GM20431 (cell line): Measurements from ENCODE around the gene RIBC2.
"Not testable (repeated sequence)": the region's sequence is repeated elsewhere in the genome, so short reads cannot be mapped to it uniquely, and the experiment has no call there.

Experiments
- in situ Hi-C: fragments of 300-500 bp; cut with MseI, MboI; formaldehyde crosslinking; loops from one replicate; pipeline ENCODE4 v1.15.0; 2020; ENCODE audit warnings: low sequenced_read_pairs; ENCODE audit not compliant: unreplicated experiment

Gene RIBC2, protein sequence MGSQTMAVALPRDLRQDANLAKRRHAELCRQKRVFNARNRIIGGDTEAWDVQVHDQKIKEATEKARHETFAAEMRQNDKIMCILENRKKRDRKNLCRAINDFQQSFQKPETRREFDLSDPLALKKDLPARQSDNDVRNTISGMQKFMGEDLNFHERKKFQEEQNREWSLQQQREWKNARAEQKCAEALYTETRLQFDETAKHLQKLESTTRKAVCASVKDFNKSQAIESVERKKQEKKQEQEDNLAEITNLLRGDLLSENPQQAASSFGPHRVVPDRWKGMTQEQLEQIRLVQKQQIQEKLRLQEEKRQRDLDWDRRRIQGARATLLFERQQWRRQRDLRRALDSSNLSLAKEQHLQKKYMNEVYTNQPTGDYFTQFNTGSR

DNA sequence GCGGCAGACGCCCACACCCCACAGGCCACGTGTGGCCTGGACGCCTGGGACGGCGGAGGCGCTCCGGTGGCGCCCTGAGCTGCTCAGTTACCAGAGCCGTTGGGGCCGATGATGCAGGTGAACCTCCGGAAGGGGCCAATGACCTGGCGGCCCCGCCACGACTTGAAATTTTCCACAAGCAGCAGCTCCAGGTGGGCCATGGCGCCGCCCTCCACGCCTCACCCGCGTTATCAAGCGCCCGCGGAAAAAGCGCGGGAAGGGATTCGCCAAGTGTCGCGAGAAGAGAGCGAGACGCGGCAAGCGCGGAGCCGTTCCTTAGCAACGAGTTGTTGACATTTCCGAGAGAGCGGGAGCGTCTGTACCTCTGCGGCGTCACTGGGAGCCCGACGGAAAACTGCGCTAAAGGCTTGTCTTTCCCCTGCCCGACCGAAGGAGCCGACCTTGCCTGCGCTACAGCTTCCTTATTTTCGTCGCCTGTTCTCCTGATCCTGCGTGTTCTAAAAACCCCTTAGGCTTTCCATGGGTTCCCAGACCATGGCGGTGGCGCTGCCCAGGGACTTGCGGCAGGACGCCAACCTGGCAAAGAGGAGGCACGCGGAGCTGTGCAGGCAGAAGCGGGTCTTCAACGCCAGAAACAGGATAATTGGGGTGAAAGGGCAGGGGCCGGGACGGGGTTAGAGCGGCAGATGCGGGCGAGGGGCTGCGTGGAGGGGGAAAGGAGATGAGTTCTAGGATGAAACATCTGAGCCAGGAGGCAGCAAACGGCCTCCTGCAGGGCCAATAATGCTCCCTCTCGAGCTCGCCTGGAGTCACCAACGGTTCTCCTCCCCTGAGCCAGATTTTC, at the start of gene RIBC2, which contains the start of gene SMC1B:
RIBC2 (plus strand) TSS at position 326 of the 844 bp plus-strand sequence; CDS start at position 520, 194 bp downstream.
SMC1B (minus strand) TSS at position 232 of the 844 bp plus-strand sequence; CDS start at position 200, 32 bp downstream.
- in situ Hi-C loops, result no loop called here

DNA sequence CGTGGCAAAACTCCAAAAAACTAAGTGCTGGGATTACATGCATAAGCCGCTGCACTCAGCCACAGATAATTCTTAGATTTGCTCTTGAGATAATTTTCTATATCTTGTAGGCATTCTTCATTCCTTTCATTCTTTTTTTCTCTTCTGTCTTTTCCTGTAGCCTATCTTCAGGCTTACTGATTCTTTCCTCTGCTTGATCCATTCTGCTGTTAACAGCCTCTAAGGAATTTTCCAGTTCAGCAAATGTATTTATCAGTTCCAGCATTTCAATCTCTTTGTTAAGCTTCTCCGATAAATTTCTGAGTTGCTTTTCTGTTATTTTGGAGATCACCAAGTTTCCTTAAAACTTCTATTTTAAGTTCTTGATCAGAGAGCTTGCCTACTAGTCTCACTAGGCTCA, 46.8 kb upstream of the RIBC2 start:
- in situ Hi-C loops, result no loop called here

DNA sequence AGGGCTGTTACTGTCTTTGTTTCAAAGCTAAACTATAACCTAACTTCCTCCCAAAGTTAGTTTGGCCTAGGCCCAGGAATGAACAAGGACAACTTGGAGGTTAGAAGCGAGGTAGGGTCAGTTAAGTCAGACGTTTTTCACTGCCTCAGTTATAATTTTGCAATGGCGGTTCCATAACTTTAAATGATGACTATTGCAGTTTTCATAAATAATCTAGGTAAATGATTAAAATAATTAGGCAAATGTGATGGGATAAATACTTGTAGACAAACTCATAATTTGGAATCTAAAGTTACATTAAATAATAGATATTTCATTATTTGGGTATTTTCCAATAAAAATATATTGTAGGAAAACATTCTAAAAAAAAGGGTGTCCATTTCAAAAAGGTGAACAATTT, 39.9 kb upstream of the RIBC2 start:
- in situ Hi-C loops, result not testable (repeated sequence)

DNA sequence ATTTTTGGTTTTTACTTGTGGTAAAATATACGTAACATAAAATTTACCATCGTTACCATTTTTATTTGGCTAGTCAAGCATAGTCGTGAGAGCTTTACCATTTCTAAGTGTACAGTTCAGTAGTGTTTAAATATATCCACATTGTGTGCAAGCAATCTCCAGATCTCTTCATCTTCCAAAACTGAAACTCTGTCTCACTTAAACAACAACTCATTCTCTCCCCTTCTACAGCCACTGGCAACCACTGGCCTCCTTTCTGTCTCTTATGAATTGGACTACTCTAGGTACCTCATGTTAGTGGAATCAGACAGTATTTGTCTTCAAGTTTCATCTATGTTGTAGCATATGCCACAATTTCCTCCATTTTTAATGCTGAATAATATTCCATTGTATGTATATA, 37.5 kb upstream of the RIBC2 start:
- in situ Hi-C loops, result no loop called here

DNA sequence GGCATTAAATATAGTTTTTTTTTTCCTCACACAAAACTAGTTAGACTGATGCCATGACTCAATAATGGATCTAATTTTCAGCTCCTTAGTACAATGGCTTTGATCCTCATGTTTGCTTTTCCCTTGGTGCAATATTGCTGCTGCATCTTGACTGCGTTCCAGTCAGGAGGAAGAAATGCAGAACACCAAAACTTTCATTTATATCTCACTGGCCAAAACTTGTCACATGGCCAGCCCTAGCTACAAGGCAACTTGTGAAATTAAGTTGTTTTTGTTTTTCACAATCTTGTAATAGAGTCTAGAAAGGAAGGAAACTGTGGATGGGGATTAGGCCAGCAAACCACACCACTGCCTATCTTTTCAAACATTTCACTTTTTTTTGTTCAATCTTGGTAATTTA, 36.8 kb upstream of the RIBC2 start:
- in situ Hi-C loops, result no loop called here

DNA sequence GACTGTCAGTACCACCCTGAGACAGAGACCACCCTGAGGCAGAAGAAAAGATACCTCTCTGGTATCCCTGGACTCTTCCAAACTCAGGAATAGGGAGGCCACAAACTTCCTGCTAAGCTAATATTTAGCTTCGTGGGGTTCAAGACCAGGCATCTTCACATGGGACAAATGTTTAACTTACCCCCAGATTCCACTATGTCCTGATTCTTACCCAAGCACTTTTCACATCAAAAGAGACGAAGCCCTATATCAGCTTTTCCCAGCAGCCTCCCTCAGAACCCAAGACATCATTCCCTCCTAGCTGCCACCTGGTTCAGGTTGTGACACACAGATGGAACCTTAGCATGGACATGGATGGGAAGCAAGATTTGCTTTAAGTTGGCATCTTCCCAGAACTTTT, 32.1 kb upstream of the RIBC2 start:
- in situ Hi-C loops, result no loop called here

DNA sequence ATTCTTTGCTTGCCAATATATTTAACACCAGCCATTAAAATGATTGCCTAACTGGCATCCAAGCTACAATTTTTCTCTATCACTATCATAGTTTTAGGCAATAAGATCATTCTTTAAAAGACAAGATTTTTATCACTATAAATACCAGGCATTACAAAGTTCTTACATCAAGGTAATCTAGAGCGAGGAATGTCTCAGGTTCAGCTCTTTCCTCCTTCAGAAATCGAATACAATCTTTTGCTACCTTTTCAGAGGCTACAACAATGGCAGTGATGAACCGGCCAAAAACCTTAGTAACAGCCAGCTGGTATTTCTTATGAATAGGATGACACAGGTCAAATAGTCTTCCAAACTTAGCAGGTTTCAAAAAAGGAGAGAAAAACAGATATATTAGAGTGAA, 23.9 kb upstream of the RIBC2 start:
- in situ Hi-C loops, result no loop called here

DNA sequence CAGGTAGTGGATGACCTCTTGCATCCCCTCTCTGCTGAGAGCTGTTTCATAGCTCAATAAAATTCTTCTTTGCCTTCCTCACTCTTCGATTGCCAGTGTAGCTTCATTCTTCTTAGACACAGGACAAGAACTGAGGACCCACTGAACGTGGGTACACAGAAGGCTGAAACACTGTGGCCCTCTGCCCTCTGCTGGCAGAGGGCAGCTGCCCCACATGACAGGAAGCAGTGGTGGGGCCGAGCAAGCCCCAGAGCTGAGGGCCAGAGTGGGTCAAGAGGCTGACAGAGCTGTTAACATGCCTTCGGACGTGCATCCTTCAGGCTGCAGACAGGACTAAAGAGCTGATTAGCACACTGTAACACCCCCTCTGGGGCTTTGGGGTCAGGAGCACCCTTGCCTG, 15.7 kb upstream of the RIBC2 start:
- in situ Hi-C loops, result no loop called here

DNA sequence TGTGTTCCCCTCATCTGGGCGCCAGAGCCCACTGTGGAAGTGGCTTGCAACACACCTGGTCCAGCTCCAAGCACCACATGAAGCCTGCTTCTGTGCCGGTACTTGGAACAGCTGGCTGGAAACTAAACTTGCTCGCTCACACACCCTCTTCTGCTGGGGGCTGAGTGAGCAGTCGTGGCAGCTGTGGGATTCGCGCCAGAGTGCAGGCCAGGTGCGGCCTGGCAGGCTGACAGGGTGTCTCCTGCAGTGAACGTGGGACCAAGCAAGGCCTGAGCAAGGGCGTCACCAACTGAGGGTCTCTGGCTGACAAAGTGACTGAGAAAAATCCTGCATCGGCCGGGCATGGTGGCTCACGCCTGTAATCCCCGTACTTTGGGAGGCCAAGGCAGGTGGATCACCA, 15.3 kb upstream of the RIBC2 start:
- in situ Hi-C loops, result no loop called here

DNA sequence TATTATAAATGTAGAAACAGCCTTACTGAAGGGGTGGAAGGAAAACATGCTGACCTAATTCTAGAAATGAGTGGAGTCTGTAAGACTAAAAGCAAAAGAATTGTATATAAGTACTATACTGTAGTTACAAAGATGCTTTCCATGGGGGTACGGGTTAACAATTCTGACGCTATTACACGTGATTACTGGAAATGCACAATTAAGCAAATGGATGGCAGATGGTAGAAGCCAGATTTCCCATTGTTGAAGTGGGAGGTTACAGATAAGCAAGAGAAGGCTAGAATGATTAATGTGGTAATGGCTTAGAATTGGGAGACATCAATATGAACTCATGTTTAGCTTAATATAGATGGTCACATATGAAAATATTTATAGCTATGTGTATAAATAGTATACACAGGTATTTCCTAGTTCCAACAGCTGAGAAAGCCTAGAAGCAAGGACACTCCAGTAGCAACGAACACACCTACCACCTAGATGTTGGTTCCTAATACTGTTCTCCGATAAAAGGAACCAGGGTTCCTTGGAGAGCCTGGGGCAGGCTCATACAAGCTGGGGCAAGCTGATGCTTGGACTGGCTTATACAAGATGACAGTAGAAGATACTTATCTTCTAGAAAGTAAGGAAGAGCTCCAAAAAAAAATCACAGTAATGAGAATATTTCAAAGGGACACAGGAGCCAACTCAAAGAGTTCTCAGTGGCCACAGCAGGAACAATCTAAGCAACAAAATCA, 13.6 kb upstream of the RIBC2 start:
- in situ Hi-C loops, result no loop called here

DNA sequence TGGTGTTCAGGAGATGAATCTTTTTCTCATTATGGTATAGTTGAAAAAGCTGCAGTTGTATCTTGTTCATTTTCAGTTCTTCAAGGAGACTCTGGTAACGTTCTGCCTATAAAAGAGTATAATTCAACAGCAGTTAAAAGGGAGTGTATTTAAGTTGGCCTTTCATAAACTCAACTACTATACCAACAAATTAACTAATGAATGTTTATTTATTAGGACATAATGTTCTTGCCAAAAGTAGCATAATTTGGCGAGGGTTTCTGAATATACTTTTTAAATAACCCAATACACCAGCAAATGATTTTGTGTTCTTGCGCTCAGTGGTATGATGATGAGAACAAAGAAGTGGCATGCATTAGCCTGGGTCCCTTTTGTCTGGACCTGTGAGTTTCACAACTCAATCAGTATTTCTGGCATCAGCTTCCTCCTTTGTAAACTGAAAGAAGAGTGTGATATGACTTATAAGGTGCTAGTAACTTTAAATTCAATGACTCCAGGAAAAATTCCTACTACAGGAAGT, 11.0 kb upstream of the RIBC2 start:
- in situ Hi-C loops, result no loop called here

DNA sequence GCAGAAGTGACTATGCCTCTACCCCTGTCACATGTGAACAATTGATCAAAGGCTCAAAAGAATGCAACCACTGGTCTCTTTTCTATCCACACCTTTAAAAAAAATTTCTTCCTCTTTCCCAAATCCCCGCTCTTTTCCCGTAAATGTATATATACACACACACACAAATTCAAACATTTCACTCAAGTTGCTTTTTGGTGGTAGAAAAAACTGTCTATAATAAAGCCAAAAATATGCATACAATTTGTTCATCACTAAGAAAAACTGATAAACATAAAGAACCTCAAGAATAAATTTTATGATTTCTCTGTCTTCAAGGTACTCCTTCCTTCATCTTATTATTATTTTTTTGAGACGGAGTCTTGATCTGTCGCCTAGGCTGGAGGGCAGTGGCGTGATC, 5.7 kb upstream of the RIBC2 start:
- in situ Hi-C loops, result no loop called here

DNA sequence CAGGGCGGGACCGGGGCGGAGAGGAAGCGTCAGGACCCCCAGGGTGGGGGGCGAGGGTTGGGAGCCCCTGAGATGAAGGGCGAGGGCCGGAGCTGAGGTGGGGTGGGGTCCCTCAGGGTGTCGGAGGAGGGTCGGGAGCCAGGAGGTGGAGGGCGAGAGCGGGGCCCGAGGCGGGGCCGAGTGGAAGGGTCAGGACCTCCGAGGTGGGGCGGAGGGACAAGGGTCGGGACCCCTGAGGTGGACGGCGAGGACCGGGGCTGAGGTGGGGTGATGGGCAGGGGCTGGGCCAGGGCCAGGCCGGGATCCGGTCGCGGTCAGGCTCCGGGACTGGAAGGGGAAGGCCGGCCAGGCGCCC, 503 bp upstream of the RIBC2 start:
- in situ Hi-C loops, result no loop called here

DNA sequence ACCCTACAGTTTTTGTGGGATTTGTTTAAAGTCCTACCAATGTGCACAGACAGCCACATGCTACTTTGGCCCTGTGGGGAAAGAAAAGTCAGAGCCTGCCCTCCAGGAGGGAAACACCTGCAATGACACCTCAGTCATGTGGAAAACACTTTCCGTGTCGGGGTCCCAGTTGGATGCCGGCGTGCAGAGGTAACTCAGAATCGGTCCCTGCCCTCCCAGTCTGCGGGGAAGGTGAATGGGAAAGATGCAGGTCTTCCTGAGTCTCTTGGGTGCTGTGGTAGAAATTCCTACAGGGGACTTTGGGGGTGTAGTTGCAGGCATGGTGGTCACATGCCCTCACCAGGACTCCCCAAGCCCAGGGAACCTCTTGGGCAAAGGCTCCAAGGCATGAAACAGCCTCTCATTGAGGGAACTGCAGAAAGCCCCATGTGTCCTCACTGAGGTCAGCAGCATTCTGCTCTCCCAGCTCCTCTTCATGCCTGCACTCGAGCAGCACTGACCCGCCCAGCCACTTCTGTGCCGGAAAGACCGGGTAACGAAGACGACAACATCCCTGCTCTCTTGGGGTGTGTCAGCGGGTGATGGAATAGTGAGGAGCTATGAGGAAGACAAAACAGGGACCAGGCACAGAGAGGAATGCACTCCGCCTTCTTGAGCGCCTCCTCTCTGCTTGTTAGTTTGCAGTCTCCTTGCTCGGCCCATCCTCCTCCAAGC, 4.7 kb downstream of the RIBC2 start:
- in situ Hi-C loops, result no loop called here

DNA sequence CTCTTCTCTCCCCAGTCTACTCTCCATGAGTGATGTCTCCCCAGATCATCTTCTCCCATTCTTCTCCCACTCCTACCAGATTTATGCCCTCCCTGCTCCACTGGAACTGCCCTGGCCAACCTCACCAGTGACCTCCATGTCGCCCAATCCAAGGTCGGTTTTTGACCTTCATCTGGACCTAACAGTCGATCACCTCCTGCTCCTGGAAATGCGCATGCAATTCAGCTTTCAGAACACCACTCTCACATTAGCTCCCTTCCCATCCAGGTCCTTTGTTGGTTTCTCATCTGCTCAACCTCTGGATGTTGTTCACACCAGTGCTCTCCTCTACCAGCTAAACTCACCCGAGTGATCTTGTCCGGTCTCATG, 5.3 kb downstream of the RIBC2 start:
- in situ Hi-C loops, result no loop called here

DNA sequence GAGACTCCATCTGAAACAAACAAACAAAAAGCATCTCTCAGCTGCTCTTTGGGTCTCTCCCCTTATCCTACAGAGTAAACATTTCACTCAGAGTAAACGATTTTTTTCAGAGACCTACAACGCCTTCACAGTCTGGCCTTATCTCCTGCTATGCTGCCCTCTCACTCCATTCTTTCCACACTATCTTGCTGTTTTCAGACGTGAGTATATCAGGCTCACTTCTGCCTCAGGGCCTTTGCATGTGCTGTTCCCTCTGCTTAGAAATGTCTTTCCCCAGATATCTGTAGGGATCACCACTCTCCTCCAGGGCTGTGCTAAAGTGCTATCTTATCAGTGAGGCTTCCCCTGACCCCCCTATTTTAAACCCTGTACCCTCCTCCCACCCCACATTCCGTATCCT, 6.5 kb downstream of the RIBC2 start:
- in situ Hi-C loops, result loop anchor here (10.0 kb wide), 1 partner anchor 145 kb away; no protein-coding TSS in a partner anchor

DNA sequence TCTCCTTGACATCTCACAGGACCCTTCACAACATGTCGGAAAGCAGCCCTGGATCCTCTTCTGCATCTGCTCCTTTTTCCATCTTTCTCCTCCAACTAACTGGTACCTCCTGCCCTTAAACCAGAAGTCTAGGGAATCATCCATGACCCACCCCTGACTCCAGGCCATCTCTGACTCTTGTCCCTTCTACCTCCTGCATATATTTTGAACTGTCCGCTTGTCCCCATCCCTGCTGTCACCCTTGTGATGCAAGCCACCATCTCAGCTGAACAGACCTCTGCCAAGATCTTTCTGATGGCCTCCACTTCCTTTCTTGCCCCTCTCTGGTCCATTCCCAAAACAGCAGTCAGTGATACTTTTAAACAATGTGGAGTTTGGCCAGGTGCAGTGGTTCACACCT, 7.0 kb downstream of the RIBC2 start:
- in situ Hi-C loops, result loop anchor here (10.0 kb wide), 1 partner anchor 146 kb away; no protein-coding TSS in a partner anchor

DNA sequence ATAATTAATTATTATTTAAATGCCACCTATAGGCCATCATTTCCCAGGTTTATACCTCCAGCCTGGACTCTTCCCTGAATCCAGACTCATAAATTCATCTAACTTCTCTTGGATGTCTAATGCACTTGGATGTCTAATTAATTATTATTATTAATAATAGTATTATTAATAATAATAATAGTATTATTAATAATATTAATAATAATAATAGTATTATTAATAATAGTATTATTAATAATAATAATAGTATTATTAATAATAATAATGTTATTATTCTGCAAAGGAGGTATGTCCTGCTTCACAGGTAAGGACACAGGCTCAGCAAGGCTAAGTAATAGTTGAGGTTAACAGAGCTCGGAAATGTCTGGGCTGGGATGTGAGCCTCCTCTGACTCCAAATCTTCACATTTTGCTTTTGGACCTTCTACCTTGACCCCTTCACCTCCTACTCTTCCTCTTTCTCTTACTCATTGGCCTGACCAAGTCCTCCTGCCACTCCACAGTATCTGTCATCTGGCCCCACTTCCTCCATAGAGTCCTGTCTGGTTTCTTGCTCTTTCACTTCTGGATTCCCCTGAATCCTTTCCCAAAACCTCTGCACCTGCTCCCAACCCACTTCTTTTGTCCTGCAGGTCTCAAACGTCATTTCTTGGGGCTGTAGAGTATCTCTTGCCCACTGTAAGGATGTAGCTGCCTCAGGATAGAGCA, 8.0 kb downstream of the RIBC2 start:
- in situ Hi-C loops, result loop anchor here (10.0 kb wide), 1 partner anchor 147 kb away; no protein-coding TSS in a partner anchor
